Hepatic stellate cell (primary cell): ENCODE measurements around the gene PIK3R3.

Experiments
- DNase-seq: peaks from one replicate; pipeline ENCODE4 v3.0.0; 2011; ENCODE audit warnings: low spot score

PIK3R3 gene

GRCh38 chr1:46157916-46158311 is 25.5 kb upstream of the PIK3R3 start:
- no peak for DNase-seq

GRCh38 chr1:46153732-46154131 is 21.3 kb upstream of the PIK3R3 start:
- DNase-seq = no peak

- no peak for DNase-seq
Observed at GRCh38 chr1:46153228-46153627, 20.8 kb upstream of the PIK3R3 start.

- DNase-seq = no peak
Observed at GRCh38 chr1:46152016-46152415, 19.6 kb upstream of the PIK3R3 start.

GRCh38 chr1:46150085-46150484 is 17.7 kb upstream of the PIK3R3 start:
- DNase-seq = no peak

- no peak for DNase-seq
Observed at GRCh38 chr1:46148318-46148717, 15.9 kb upstream of the PIK3R3 start.

GRCh38 chr1:46137916-46138315 is 5.5 kb upstream of the PIK3R3 start:
- peak; percentile 57 for DNase-seq

GRCh38 chr1:46136711-46137110 is 4.3 kb upstream of the PIK3R3 start:
- no peak for DNase-seq

GRCh38 chr1:46134660-46135331 is 2.4 kb upstream of the PIK3R3 start:
- no peak for DNase-seq

GRCh38 chr1:46133781-46134350 is 1.4 kb upstream of the PIK3R3 start:
- DNase-seq = no peak

GRCh38 chr1:46133181-46133658 is 791 bp upstream of the PIK3R3 start:
- DNase-seq = peak; percentile 68

- no peak for DNase-seq
Observed at GRCh38 chr1:46131712-46132528, 509 bp downstream of the PIK3R3 start.

GRCh38 chr1:46131093-46131492 is 1.3 kb downstream of the PIK3R3 start:
- no peak for DNase-seq

GRCh38 chr1:46130606-46131005 is 1.8 kb downstream of the PIK3R3 start:
- DNase-seq = no peak

- no peak for DNase-seq
Observed at GRCh38 chr1:46130121-46130520, 2.3 kb downstream of the PIK3R3 start.

- no peak for DNase-seq
Observed at GRCh38 chr1:46128344-46128743, 4.1 kb downstream of the PIK3R3 start.

- DNase-seq = no peak
Observed at GRCh38 chr1:46118856-46119255, 13.6 kb downstream of the PIK3R3 start.

GRCh38 chr1:46117810-46118494 is 14.5 kb downstream of the PIK3R3 start:
- DNase-seq = no peak

- DNase-seq = no peak
Observed at GRCh38 chr1:46114925-46115603, 17.4 kb downstream of the PIK3R3 start.

- DNase-seq = no peak
Observed at GRCh38 chr1:46113948-46114347, 18.5 kb downstream of the PIK3R3 start.

GRCh38 chr1:46112108-46112507 is 20.3 kb downstream of the PIK3R3 start:
- DNase-seq = no peak

GRCh38 chr1:46110521-46110920 is 21.9 kb downstream of the PIK3R3 start:
- no peak for DNase-seq
